Activated T-cell treated with anti-CD3 and anti-CD28 coated beads, Interleukin-2, amount 50 U/mL, for 24 hours (primary cell): ENCODE results near the gene TLCD4.
"Not testable (repeated sequence)": the region's sequence is repeated elsewhere in the genome, so short reads cannot be mapped to it uniquely, and the experiment has no call there.

ENCODE experiments used
- DNase-seq: peaks from one replicate; pipeline ENCODE4 v3.0.0-alpha.2; 2020
- H3K27ac Mint-ChIP-seq: 2 replicates; pipeline ENCODE4 v1.8.0; 2020; ENCODE audit warnings: mild to moderate bottlenecking, mixed read lengths
- H3K27me3 Mint-ChIP-seq: 2 replicates; pipeline ENCODE4 v1.8.0; 2020; ENCODE audit warnings: mixed read lengths
- H3K36me3 Mint-ChIP-seq: 2 replicates; pipeline ENCODE4 v1.8.0; 2020; ENCODE audit warnings: low read depth, mixed read lengths
- H3K4me1 Mint-ChIP-seq: 2 replicates; pipeline ENCODE4 v1.8.0; 2020; ENCODE audit warnings: low read depth, mixed read lengths
- H3K4me3 Mint-ChIP-seq: 2 replicates; pipeline ENCODE4 v1.8.0; 2020; ENCODE audit warnings: mild to moderate bottlenecking, moderate library complexity, mixed read lengths
- H3K9me3 Mint-ChIP-seq: 2 replicates; pipeline ENCODE4 v1.8.0; 2020; ENCODE audit warnings: mixed read lengths

Gene TLCD4

DNA sequence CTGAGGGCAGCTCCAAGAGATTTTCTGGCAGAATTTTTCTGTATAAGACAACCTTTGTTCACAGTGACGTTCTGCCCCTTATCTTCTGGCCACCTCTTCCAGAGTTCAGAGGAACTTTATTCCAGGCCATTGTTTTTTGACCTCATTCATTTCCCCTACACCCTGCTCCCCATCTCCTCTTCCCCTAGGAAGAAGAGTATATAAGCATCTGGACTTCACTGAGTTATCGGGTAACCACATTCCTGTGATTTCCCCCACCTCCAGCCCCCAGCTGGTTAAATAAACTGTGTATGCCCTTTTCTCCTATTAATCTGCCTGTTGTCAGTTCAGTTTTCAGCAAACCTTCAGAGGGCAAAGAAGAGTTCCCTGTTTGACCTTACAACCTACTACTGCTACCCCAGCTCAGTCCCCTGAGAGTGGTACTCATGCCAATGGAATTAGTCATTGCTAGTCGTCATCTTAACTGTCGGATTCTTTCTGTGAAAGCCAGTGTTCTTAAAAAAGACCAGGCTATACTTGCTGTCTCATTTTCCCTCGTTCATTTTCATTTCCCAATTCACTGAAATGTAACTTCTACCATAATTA lies 30.1 kb upstream of the TLCD4 start:
- Mint-ChIP-seq H3K36me3 (no peaks in the 10 kb centered on the region), H3K4me1 (no peaks in the 10 kb centered on the region), H3K9me3 (no peaks in the 10 kb centered on the region), H3K4me3 (no peak overlapping the region), H3K27ac (no peak overlapping the region), H3K27me3 (peaks cover 23% of the 10 kb centered on the region)
- DNase-seq, result no peak

DNA sequence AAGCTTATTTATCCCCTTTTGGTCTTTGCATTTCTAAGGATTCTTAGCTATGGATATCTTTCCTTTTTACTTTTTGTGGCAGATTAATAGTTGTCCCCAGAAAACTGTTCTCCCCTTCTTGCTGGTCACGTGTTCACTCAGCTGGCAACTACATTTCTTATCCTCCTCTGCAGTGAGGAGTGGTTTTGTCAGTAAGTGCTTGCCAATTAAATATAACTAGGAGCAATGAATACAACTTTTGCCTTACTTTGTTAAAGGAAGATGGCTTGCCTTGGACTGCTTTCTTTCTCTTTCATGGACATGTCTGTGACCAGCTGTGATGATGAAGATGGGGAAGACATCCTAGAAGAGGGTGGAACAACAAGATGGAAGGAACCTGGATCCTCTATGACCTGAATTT lies 28.9 kb upstream of the TLCD4 start:
- no peak for DNase-seq
- Mint-ChIP-seq H3K27ac (no peak overlapping the region), H3K27me3 (peaks cover 27% of the 10 kb centered on the region), H3K4me1 (no peaks in the 10 kb centered on the region), H3K4me3 (no peak overlapping the region), H3K36me3 (no peaks in the 10 kb centered on the region), H3K9me3 (no peaks in the 10 kb centered on the region)

DNA sequence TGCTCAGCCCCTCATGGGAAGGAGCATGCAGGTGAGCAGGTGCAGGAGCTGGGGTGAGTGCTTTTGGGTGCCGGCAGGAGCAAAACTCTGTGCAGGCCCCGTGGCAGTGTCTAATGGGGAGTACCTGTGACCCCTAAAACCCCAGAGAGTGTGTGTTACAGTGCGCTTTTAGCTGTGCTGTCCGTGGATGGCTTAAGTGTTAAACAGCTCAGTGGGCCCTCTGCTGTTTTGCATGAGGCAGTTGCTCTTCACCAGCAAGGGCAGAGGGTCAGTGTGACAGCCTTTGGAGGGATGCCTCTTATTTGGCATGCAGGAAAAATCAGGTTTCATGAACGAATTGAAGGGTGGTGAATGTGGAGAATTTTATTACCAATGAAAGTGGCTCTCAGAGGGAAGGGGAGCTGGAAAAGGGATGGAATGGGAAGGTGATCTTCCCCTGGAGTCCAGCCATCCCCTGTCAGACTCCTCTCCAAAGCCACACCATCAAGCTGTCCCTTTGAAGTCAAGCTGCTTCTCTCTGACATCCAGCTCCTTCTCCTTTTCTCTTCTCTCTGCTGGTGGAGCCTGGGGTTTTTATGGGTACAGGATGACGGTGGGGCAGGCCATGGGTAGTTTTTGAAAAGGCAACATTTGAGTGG lies 27.4 kb upstream of the TLCD4 start:
- H3K4me1 Mint-ChIP-seq, result no peaks in the 10 kb centered on the region
- H3K9me3 Mint-ChIP-seq, result no peaks in the 10 kb centered on the region
- no peaks in the 10 kb centered on the region for H3K36me3 Mint-ChIP-seq
- peaks cover 23% of the 10 kb centered on the region for H3K27me3 Mint-ChIP-seq
- H3K4me3 Mint-ChIP-seq, result no peak overlapping the region
- H3K27ac Mint-ChIP-seq, result no peak overlapping the region
- DNase-seq, result no peak

DNA sequence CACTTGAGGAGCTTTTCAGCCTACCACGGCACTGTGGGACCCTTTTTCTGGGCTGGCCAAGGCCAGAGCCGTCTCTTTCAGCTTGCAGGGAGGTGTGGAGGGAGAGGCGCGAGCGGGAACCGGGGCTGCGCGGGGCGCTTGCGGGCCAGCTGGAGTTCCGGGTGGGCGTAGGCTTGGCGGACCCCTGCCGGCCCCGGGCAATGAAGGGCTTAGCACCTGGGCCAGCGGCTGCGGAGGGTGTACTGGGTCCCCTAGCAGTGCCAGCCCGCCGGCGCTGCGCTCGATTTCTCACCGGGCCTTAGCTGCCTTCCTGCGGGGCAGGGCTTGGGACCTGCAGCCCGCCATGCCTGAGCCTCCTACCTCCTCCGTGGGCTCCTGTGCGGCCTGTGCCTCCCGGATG lies 25.9 kb upstream of the TLCD4 start:
- not testable (repeated sequence) for H3K36me3 Mint-ChIP-seq, H3K9me3 Mint-ChIP-seq, H3K4me1 Mint-ChIP-seq, H3K27ac Mint-ChIP-seq, H3K4me3 Mint-ChIP-seq, DNase-seq
- H3K27me3 Mint-ChIP-seq, result peaks cover 28% of the 10 kb centered on the region

DNA sequence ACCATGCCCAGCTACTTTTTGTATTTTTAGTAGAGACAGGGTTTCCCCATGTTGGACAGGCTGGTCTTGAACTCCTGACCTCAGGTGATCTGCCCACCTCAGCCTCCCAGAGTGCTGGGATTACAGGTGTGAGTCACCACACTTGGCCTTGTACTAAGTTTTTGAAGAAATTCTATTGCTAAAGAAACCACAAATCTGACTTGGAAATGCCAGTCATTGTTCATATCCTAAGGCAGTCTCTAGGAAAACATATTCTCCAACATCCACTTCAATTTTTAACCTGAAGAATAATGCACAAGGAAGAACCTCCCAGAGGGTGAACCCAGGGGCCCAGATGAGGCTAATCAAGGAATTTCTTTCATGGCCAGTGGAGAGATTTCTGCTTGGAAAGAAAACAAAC lies 24.3 kb upstream of the TLCD4 start:
- H3K27me3 Mint-ChIP-seq, result peaks cover 26% of the 10 kb centered on the region
- not testable (repeated sequence) for H3K4me3 Mint-ChIP-seq, H3K36me3 Mint-ChIP-seq, DNase-seq, H3K4me1 Mint-ChIP-seq, H3K27ac Mint-ChIP-seq, H3K9me3 Mint-ChIP-seq

DNA sequence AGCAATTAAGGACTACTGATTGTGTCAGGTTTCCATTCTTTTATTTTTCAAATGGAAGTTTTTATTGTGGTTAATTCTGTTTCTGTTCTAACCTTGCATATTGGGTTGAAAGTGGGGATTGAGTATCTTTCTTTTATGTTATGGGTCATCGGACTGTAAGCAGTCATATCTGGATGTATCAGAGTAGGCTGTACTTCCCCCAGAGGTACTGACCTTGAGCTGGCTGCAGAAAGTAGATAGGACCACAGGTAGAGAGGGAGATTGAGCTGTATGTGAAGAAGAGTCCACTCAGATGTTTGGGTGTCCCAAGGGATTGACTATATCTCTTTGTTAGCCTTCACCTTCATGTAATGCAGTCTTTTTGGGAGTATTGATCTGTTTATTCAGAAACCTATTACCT lies 23.9 kb upstream of the TLCD4 start:
- Mint-ChIP-seq H3K4me1 (no peaks in the 10 kb centered on the region), H3K4me3 (no peak overlapping the region), H3K27me3 (peaks cover 26% of the 10 kb centered on the region), H3K36me3 (no peaks in the 10 kb centered on the region), H3K9me3 (no peaks in the 10 kb centered on the region), H3K27ac (no peak overlapping the region)
- DNase-seq, result no peak

DNA sequence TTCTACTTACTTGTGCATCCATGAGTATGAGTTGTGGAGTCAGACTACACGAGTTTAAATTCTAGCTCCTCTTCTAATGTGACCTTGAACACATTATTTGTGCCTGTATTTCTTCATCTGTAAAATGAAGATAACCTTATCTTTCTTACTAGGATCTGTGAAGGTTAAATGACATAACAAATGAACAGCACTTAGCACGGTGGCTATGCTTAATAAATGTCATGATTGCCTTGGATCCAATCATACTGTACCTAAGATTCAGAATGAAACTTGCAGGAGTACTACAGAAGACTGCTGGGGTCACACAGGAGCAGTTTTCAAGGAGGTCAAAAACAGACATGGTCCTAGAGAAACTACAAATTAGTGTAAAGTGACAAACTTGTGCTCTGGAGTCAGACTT lies 22.2 kb upstream of the TLCD4 start:
- no peak for DNase-seq
- H3K4me1 Mint-ChIP-seq, result no peaks in the 10 kb centered on the region
- no peak overlapping the region for H3K4me3 Mint-ChIP-seq
- H3K9me3 Mint-ChIP-seq, result no peaks in the 10 kb centered on the region
- no peak overlapping the region for H3K27ac Mint-ChIP-seq
- peaks cover 23% of the 10 kb centered on the region for H3K27me3 Mint-ChIP-seq
- H3K36me3 Mint-ChIP-seq, result no peaks in the 10 kb centered on the region

DNA sequence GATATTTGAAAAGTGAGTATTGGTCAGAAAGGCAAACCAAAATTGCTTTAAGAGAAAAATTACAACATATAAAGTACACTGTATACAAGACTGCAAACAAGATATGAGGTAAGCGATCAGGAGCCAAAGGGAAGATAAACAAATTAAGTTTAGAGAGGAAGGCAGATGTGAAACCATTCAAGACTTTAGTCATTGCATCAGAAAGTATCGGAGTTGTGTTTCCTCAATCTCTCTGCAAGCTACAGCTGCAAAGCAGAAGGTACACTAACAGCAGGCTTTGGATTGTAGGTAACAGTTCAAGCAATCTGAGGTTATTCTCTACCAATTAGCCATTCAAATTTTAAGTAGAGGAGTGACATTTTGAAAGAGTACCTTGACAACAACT lies 21.3 kb upstream of the TLCD4 start:
- no peak for DNase-seq
- no peaks in the 10 kb centered on the region for H3K36me3 Mint-ChIP-seq
- H3K27me3 Mint-ChIP-seq, result peaks cover 20% of the 10 kb centered on the region
- no peak overlapping the region for H3K27ac Mint-ChIP-seq
- H3K9me3 Mint-ChIP-seq, result no peaks in the 10 kb centered on the region
- H3K4me3 Mint-ChIP-seq, result no peak overlapping the region
- H3K4me1 Mint-ChIP-seq, result no peaks in the 10 kb centered on the region

DNA sequence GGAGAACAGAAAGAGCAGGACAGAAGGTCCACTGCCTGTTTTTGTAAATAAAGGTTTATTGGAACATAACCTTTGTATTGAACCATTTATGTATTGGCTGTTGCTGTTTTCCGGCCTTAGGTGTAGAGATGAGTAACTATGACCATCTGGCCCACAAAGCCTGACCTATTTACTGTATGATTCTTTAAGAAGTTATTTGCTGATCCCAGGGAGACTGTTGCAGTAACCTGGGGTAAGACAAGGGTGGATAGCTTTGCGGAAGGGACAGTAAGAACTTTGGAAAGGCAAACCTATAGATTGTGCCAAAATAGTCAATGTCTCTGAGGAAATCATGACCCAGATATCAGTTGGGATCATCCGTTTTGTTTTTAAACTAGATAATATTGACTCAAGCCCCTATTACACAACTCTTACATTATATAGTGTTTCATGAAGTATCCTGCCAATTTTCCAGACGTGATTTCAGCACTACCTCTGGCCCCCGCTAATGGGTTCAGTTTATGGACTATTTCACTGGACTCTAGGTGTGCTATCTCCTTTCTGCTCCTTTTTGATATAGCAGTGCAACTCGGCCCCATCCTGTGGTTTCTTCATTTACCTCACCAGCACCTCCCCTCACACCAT lies 20.8 kb upstream of the TLCD4 start:
- no peak for DNase-seq
- no peaks in the 10 kb centered on the region for H3K4me1 Mint-ChIP-seq
- no peak overlapping the region for H3K4me3 Mint-ChIP-seq
- no peak overlapping the region for H3K27ac Mint-ChIP-seq
- peaks cover 17% of the 10 kb centered on the region for H3K27me3 Mint-ChIP-seq
- H3K36me3 Mint-ChIP-seq, result no peaks in the 10 kb centered on the region
- no peaks in the 10 kb centered on the region for H3K9me3 Mint-ChIP-seq

DNA sequence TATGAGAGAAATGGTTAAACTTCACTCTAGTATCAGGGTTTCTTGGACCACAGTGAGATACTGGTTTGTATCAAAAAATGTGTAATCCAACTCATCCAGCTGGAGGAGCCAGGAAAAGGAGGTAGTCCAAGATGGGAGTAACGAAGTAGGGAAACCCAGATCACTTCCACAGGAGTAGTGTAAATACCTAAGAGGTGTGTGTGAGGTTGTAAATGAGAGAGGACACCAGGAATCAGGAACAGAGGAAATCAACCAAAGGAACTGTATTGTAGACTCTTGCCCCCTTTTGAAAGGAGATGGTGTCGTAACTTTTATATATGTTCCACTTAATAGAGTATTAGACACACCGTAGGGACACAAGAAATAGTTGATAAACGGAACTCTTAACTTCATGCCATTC lies 19.7 kb upstream of the TLCD4 start:
- Mint-ChIP-seq H3K27ac (no peak overlapping the region), H3K4me1 (no peaks in the 10 kb centered on the region), H3K27me3 (peaks cover 8% of the 10 kb centered on the region), H3K4me3 (no peak overlapping the region), H3K9me3 (no peaks in the 10 kb centered on the region), H3K36me3 (no peaks in the 10 kb centered on the region)
- DNase-seq, result no peak

DNA sequence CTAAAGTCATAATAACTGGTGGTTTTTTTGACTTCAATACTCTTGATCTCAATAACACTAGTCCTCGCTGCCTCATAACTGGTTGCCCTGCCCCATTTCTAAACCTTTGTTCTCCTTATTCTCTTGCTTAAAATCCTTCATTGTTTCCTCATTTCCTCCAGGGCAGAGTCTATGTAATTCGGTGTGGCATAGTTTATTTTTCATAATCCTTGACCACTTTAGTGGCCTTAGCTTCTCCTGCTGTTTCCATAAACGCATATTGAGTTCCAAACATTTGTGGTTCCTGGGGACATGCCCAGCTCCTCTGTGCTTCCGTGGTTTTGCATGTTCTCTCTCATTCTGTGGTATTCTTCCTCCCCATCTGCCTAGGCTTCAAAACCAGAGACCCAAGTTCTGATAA lies 19.0 kb upstream of the TLCD4 start:
- Mint-ChIP-seq H3K36me3 (no peaks in the 10 kb centered on the region), H3K4me3 (no peak overlapping the region), H3K27ac (no peak overlapping the region), H3K9me3 (no peaks in the 10 kb centered on the region), H3K27me3 (peaks cover 8% of the 10 kb centered on the region), H3K4me1 (no peaks in the 10 kb centered on the region)
- DNase-seq, result no peak

DNA sequence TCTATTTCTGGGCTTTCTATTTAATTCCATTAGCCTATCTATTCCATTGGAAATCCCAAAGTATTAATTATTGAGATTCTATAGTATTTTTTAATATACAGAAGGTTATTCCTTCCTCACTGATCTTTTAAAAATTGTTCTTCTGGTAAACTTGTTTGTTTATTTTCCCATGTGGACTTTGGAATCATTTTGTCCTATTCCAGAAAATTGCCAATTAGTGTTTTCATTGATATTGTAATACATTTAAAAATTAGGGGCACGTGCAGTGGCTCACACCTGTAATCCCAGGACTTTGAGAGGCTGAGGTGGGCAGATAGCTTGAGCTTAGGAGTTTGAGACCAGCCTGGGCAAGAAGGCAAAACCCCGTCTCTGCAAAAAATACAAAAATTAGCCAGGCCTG lies 8.4 kb upstream of the TLCD4 start:
- no peaks in the 10 kb centered on the region for H3K4me1 Mint-ChIP-seq
- no peaks in the 10 kb centered on the region for H3K36me3 Mint-ChIP-seq

DNA sequence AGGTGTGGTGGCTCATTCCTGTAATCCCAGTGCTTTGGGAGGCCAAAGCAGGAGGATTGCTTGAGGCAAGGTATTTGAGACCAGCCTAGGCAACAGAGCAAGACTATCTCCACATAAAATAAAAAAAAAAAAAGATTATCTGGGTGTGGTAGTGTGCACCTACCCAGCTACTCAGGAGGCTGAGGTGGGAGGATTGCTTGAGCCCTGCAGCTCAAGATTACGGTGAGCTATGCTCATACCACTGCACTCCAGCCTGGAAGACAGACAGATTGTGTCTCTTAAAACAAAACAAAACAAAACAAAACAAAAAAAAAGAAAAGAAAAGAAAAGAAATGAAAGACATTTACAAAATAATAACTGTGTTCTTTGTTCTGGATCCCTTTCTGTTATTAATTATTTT lies 6.1 kb upstream of the TLCD4 start:
- Mint-ChIP-seq H3K4me1 (no peaks in the 10 kb centered on the region), H3K9me3 (no peaks in the 10 kb centered on the region), H3K27me3 (peaks cover 25% of the 10 kb centered on the region)

More for the DNA sequence above, 8.4 kb upstream of the TLCD4 start:
- Mint-ChIP-seq H3K27me3 (peaks cover 24% of the 10 kb centered on the region), H3K9me3 (no peaks in the 10 kb centered on the region), H3K4me3 (no peak overlapping the region), H3K27ac (no peak overlapping the region)
- DNase-seq, result no peak

DNA sequence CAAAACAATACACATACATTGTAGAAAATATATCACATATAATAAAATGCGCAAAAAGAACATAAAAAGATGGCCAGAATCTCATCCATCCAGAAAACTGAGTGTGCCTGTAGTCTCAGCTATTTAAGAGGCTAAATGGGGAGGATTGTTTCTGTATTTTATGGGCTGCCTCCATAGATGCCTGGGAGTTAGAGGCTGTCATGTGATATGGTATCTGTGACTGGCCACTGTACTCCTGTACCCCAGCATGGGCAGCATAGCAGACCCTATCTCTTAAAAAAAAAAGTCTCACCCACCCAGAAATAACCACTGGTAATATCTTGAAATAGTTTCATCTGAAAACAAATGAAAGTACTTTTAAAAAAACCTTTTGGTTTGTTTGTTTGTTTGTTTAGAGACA lies 3.5 kb upstream of the TLCD4 start:
- Mint-ChIP-seq H3K4me3 (no peak overlapping the region), H3K27ac (no peak overlapping the region), H3K36me3 (no peaks in the 10 kb centered on the region), H3K9me3 (no peaks in the 10 kb centered on the region), H3K27me3 (peaks cover 42% of the 10 kb centered on the region), H3K4me1 (peaks cover 10% of the 10 kb centered on the region)
- no peak for DNase-seq

More for the DNA sequence above, 6.1 kb upstream of the TLCD4 start:
- DNase-seq, result no peak
- no peaks in the 10 kb centered on the region for H3K36me3 Mint-ChIP-seq
- no peak overlapping the region for H3K4me3 Mint-ChIP-seq
- H3K27ac Mint-ChIP-seq, result no peak overlapping the region

DNA sequence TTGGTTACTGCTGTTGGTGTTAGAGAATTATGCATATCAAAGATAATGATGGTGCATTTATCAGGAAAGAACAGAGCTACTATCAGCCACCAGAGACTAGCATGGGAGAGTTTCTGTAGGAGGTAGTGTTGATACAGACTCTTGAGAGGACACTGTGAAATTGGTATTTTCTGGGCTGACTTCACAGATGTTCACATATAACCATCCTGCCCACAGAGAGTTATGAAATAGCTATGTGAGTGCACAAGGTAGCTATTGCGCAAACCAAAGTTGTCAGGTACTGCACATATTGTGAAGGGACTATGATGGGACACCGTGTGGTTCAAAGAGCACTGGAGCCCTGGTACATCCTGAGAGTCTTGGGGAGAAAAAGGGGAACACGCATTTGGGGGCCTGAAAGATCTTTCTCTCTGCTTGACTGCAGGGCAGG lies 1.4 kb upstream of the TLCD4 start:
- Mint-ChIP-seq H3K4me1 (peaks cover 10% of the 10 kb centered on the region), H3K9me3 (no peaks in the 10 kb centered on the region), H3K36me3 (no peaks in the 10 kb centered on the region), H3K27ac (no peak overlapping the region), H3K4me3 (no peak overlapping the region), H3K27me3 (peaks cover 55% of the 10 kb centered on the region)
- DNase-seq, result no peak
